ENCODE measurements around the gene IGFBP3.

DNA sequence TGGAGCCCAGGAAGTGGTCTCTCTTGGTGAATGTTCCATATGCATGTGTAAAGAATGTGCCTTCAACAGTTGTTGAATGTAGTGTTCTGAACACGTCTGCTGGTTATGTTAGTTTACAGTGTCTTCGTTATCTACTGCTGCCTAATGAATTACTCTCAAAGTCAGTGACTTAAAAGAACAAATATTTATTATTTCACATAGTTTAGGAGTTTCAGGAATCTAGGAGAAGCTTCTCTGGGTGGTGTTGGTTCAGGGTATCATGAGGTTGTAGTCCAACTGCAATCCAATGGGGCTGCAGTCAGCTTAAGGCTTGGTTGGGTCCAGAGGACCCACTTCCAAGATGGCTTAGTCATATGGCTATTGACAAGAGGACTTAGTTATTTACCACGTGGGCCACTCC lies 36.6 kb upstream of the IGFBP3 start:
- TF ChIP-seq, protein P1, sequence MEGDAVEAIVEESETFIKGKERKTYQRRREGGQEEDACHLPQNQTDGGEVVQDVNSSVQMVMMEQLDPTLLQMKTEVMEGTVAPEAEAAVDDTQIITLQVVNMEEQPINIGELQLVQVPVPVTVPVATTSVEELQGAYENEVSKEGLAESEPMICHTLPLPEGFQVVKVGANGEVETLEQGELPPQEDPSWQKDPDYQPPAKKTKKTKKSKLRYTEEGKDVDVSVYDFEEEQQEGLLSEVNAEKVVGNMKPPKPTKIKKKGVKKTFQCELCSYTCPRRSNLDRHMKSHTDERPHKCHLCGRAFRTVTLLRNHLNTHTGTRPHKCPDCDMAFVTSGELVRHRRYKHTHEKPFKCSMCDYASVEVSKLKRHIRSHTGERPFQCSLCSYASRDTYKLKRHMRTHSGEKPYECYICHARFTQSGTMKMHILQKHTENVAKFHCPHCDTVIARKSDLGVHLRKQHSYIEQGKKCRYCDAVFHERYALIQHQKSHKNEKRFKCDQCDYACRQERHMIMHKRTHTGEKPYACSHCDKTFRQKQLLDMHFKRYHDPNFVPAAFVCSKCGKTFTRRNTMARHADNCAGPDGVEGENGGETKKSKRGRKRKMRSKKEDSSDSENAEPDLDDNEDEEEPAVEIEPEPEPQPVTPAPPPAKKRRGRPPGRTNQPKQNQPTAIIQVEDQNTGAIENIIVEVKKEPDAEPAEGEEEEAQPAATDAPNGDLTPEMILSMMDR (IDR thresholded peaks at IDR 0.05) = no peak
- TF ChIP-seq POLR2A (IDR thresholded peaks at IDR 0.05) (no peak), EP300 (IDR thresholded peaks at IDR 0.05; ENCODE audit: low read depth) (no peak)
